ENCODE results near the gene KCNJ4.

- TF ChIP-seq CTCF (IDR thresholded peaks at IDR 0.05) (no peak), POLR2A (IDR thresholded peaks at IDR 0.05) (no peak), EP300 (IDR thresholded peaks at IDR 0.05; ENCODE audit: low read depth) (no peak), POLR2AphosphoS5 (IDR thresholded peaks at IDR 0.05) (peak in 2 of 3 donors; percentile 40 to 41)
Observed at GRCh38 chr22:38487946-38488345, 32.9 kb upstream of the KCNJ4 start.
